Breast epithelium (tissue), 3 donors: Measurements from ENCODE around the gene TOMM34.

Source experiments
- POLR2A ChIP-seq: fragments of 450-650 bp; IDR thresholded peaks from one replicate; pipeline ENCODE4 v1.6.1; 2016; ENCODE audit warnings: antibody characterized with exemption, mild to moderate bottlenecking, moderate library complexity
- POLR2AphosphoS5 ChIP-seq, 3 donors: sonication (generic); formaldehyde crosslinking; IDR thresholded peaks; one replicate each; pipeline ENCODE4 v1.6.1; 2017; ENCODE audit warnings: antibody characterized with exemption in 3 of 3
- TF ChIP-seq, protein P1 (sequence below), 3 donors: fragments of 450-650 bp; IDR thresholded peaks; one replicate each; pipeline ENCODE4 v1.5.1; 2016 to 2017; ENCODE audit warnings: antibody characterized with exemption in 3 of 3, mild to moderate bottlenecking in 3 of 3, moderate library complexity in 3 of 3

DNA sequence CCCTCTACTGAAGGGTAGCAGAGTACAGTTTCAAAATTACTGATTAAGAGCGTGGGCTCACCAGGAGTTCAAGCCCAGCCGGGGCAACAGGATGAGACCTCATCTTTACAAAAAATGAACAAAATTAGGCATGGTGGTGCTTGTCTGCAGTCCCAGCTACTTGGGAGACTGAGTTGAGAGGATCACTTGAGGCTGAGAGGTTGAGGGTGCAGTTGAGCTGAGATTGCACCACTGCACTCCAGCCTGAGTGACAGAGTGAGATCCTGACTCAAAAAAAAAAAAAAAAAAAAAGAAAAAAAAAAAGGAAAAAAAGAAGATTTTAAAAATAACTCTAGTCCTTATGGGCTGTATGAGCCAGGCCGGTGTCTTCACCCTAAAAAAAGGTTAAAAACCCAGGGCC lies 31.6 kb downstream of the TOMM34 start:
- TF ChIP-seq, protein P1, sequence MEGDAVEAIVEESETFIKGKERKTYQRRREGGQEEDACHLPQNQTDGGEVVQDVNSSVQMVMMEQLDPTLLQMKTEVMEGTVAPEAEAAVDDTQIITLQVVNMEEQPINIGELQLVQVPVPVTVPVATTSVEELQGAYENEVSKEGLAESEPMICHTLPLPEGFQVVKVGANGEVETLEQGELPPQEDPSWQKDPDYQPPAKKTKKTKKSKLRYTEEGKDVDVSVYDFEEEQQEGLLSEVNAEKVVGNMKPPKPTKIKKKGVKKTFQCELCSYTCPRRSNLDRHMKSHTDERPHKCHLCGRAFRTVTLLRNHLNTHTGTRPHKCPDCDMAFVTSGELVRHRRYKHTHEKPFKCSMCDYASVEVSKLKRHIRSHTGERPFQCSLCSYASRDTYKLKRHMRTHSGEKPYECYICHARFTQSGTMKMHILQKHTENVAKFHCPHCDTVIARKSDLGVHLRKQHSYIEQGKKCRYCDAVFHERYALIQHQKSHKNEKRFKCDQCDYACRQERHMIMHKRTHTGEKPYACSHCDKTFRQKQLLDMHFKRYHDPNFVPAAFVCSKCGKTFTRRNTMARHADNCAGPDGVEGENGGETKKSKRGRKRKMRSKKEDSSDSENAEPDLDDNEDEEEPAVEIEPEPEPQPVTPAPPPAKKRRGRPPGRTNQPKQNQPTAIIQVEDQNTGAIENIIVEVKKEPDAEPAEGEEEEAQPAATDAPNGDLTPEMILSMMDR (IDR thresholded peaks at IDR 0.05), result no peak
- TF ChIP-seq POLR2AphosphoS5 (IDR thresholded peaks at IDR 0.05), result no peak
- no peak for TF ChIP-seq POLR2A
